K562 (cell line): ENCODE data around the gene PEDS1. TPM values are rescaled to one million over a fixed set of nuclear protein-coding genes. Genes with fewer than 3 reads are reported as not detected.

Experiments used
- CCAR2 ChIP-seq: fragments of 200-400 bp; formaldehyde crosslinking; IDR thresholded peaks from 2 replicates; pipeline ENCODE4 v1.6.1; 2017; ENCODE audit warnings: mild to moderate bottlenecking, low read depth, low read length
- HDAC2 ChIP-seq: fragments of 450-650 bp; IDR thresholded peaks from 2 replicates; pipeline ENCODE4 v1.6.1; 2016; ENCODE audit warnings: mild to moderate bottlenecking
- MITF ChIP-seq: IDR thresholded peaks from 2 replicates; pipeline ENCODE4 v1.6.1; 2014; ENCODE audit warnings: antibody characterized with exemption
- NCOR1 ChIP-seq: fragments of 450-650 bp; IDR thresholded peaks from 2 replicates; pipeline ENCODE4 v1.6.1; 2016; ENCODE audit warnings: mild to moderate bottlenecking, moderate library complexity
- NKRF ChIP-seq: fragments of 450-650 bp; IDR thresholded peaks from 2 replicates; pipeline ENCODE4 v1.6.1; 2016; ENCODE audit warnings: borderline replicate concordance
- SAFB2 ChIP-seq: fragments of 200-400 bp; formaldehyde crosslinking; IDR thresholded peaks from 2 replicates; pipeline ENCODE4 v1.6.1; 2018; ENCODE audit warnings: borderline replicate concordance, low read length, low read depth, moderate library complexity; ENCODE audit not compliant: severe bottlenecking
- TAF9B ChIP-seq: fragments of 450-650 bp; IDR thresholded peaks from 2 replicates; pipeline ENCODE4 v1.6.1; 2018; ENCODE audit warnings: mild to moderate bottlenecking; ENCODE audit not compliant: partially characterized antibody
- TEAD4 ChIP-seq, 2 experiments: sonication (generic) in 1 of 2; formaldehyde crosslinking in 1 of 2; IDR thresholded peaks; 2 replicates each; pipeline versions ENCODE4 v1.6.1 to v1.8.0; 2012 to 2022; ENCODE audit warnings: borderline replicate concordance in 1 of 2, inconsistent platforms in 1 of 2, low read length in 1 of 2, mild to moderate bottlenecking in 1 of 2, missing genetic modification reagents in 1 of 2
- ZBTB49 ChIP-seq: sonication (generic); formaldehyde crosslinking; IDR thresholded peaks from 2 replicates; pipeline ENCODE4 v1.8.0; 2022; ENCODE audit warnings: missing genetic modification reagents, mild to moderate bottlenecking, borderline replicate concordance
- ZKSCAN8 ChIP-seq: fragments of 200-800 bp; sonication (Bioruptor generic); IDR thresholded peaks from 2 replicates; pipeline ENCODE4 v1.6.1; 2016; ENCODE audit warnings: missing genetic modification characterization, missing compliant biosample characterization
- polyA plus RNA-seq, 8 experiments: library from polyadenylated mRNA; depleted of rRNA in 4 of 8; stranded (reverse) in 5 of 8; unstranded in 3 of 8; fragments of >200 nt; fragmentation: Nextera tagmentation in 2 of 8; fragmentation: Illumina TruSeq in 1 of 8; extraction: Ambion mirVana in 2 of 8; extraction: Trizol in 1 of 8; gene quantifications; 2 replicates each; pipeline versions ENCODE4 v1.2.1 to v1.2.3, GENCODE V29; 2011 to 2014; ENCODE audit warnings: inconsistent platforms in 1 of 8, missing spikeins in 1 of 8
- total RNA-seq, 7 experiments: library from RNA; depleted of rRNA in 6 of 7; stranded (reverse); fragments of >200 nt in 6 of 7; fragmentation: Illumina TruSeq in 2 of 7; extraction: Trizol in 2 of 7; gene quantifications; 2 replicates each; pipeline versions ENCODE4 v1.2.1 to v1.2.3, GENCODE V29; 2011 to 2021; ENCODE audit warnings: low replicate concordance in 1 of 7
- TF ChIP-seq, protein P1 (sequence below): fragments of 250-450 bp; sonication (Bioruptor Pico); IDR thresholded peaks from 2 replicates; pipeline ENCODE4 v1.4.0; 2020; ENCODE audit warnings: mild to moderate bottlenecking, moderate library complexity

Gene PEDS1
- total and polyA plus RNA-seq, 9 of the 15 experiments (the other 6 are each of a cell fraction or from before 2014, with no cell fraction given): 2.9 to 38.5 (median 24.2) TPM

DNA sequence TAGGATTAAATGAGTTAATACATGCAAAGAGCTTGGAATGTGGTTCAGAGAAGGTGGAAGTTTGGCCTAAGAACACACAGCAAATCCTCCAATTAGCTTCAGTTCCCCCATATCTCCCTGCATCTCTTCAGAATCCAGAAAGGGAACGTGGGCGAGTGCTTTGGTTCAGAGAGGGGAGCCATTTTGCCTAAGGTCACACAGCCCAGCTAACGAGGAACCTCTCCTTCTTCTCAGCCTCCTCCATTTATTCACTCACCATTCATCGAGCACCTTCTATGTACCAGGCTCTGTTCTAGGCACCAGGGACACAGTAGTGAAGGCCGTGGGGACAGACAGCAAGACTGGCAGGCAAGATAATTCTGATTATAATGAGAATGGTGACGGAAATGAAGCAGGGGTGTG, 34.8 kb upstream of the PEDS1 start (continued):
- TF ChIP-seq, protein P1, sequence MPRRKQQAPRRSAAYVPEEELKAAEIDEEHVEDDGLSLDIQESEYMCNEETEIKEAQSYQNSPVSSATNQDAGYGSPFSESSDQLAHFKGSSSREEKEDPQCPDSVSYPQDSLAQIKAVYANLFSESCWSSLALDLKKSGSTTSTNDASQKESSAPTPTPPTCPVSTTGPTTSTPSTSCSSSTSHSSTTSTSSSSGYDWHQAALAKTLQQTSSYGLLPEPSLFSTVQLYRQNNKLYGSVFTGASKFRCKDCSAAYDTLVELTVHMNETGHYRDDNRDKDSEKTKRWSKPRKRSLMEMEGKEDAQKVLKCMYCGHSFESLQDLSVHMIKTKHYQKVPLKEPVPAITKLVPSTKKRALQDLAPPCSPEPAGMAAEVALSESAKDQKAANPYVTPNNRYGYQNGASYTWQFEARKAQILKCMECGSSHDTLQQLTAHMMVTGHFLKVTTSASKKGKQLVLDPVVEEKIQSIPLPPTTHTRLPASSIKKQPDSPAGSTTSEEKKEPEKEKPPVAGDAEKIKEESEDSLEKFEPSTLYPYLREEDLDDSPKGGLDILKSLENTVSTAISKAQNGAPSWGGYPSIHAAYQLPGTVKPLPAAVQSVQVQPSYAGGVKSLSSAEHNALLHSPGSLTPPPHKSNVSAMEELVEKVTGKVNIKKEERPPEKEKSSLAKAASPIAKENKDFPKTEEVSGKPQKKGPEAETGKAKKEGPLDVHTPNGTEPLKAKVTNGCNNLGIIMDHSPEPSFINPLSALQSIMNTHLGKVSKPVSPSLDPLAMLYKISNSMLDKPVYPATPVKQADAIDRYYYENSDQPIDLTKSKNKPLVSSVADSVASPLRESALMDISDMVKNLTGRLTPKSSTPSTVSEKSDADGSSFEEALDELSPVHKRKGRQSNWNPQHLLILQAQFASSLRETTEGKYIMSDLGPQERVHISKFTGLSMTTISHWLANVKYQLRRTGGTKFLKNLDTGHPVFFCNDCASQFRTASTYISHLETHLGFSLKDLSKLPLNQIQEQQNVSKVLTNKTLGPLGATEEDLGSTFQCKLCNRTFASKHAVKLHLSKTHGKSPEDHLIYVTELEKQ (CRISPR knock-in tag): no peak
- TF ChIP-seq NKRF: no peak
- TF ChIP-seq TAF9B: no peak
- TF ChIP-seq HDAC2: peak; percentile 36; the same call in 1 of the 2 replicates
- TF ChIP-seq SAFB2: no peak
- TF ChIP-seq NCOR1: no peak
- no peak for TF ChIP-seq MITF
- TF ChIP-seq ZKSCAN8: no peak
- 0 out of 2 replicates have a peak, but pooled peaks have one; percentile 23 for TF ChIP-seq TEAD4 (IDR thresholded peaks at IDR 0.05; ENCODE audit: low read length)
- TF ChIP-seq TEAD4 (CRISPR knock-in tag; IDR thresholded peaks at IDR 0.05; ENCODE audit: borderline replicate concordance): no peak
- TF ChIP-seq ZBTB49 (CRISPR knock-in tag): no peak
- no peak for TF ChIP-seq CCAR2
